Spleen (tissue), 11 donors: ENCODE data around the gene FBXO9. TPM values are rescaled to one million over a fixed set of nuclear protein-coding genes. Genes with fewer than 3 reads are reported as not detected.

Experiments
- DNase-seq: peaks from one replicate; pipeline ENCODE4 v3.0.0-alpha.2; 2020
- H3K27ac ChIP-seq, 8 donors: fragments of 200-600 bp; sonication (generic) in 7 of 8; 1 replicate in 4 of 8; 2 replicates in 4 of 8; pipeline versions ENCODE4 v1.5.0 to v1.8.0; 2016 to 2021; ENCODE audit warnings: inconsistent platforms in 4 of 8, mild to moderate bottlenecking in 4 of 8, moderate library complexity in 1 of 8
- H3K27me3 ChIP-seq, 7 donors: fragments of 200-600 bp; sonication (generic) in 6 of 7; replicated peaks in 1 of 7; 1 replicate in 4 of 7; 2 replicates in 3 of 7; pipeline versions ENCODE4 v1.5.0 to v1.8.0; 2016 to 2021; ENCODE audit warnings: inconsistent platforms in 3 of 7, mild to moderate bottlenecking in 1 of 7
- H3K36me3 ChIP-seq, 6 donors: fragments of 200-600 bp; sonication (generic) in 5 of 6; 1 replicate in 4 of 6; 2 replicates in 2 of 6; pipeline versions ENCODE4 v1.5.0 to v1.8.0; 2016 to 2021; ENCODE audit warnings: inconsistent platforms in 2 of 6
- H3K4me1 ChIP-seq, 6 donors: fragments of 200-600 bp; sonication (generic) in 5 of 6; 1 replicate in 3 of 6; 2 replicates in 3 of 6; pipeline versions ENCODE4 v1.5.0 to v1.8.0; 2016 to 2021; ENCODE audit warnings: inconsistent platforms in 3 of 6
- H3K4me3 ChIP-seq, 8 donors: fragments of 200-600 bp; sonication (generic) in 7 of 8; 1 replicate in 4 of 8; 2 replicates in 4 of 8; pipeline versions ENCODE4 v1.5.0 to v1.8.0; 2016 to 2021; ENCODE audit warnings: inconsistent platforms in 4 of 8, mild to moderate bottlenecking in 4 of 8, moderate library complexity in 2 of 8
- H3K9me3 ChIP-seq, 8 donors: fragments of 200-600 bp; sonication (generic) in 7 of 8; 1 replicate in 4 of 8; 2 replicates in 4 of 8; pipeline versions ENCODE4 v1.5.0 to v1.8.0; 2016 to 2021; ENCODE audit warnings: inconsistent platforms in 4 of 8
- POLR2A ChIP-seq, 3 donors: fragments of 450-650 bp; IDR thresholded peaks; one replicate each; pipeline ENCODE4 v1.5.1; 2017; ENCODE audit warnings: antibody characterized with exemption in 3 of 3, mild to moderate bottlenecking in 1 of 3
- POLR2AphosphoS5 ChIP-seq, 3 donors: sonication (generic); formaldehyde crosslinking; IDR thresholded peaks; one replicate each; pipeline ENCODE4 v1.5.1; 2017; ENCODE audit warnings: antibody characterized with exemption in 3 of 3
- WGBS, 5 donors: extraction: QIAGEN DNeasy Blood & Tissue Kit in 3 of 5; methylation state at CpG; one replicate each; pipeline versions ENCODE4 v1.1.5 to v1.1.7; 2013 to 2018; 5-methylcytosine and 5-hydroxymethylcytosine counted together
- intact Hi-C: fragments of 100-400 bp; cut with DNase I; formaldehyde crosslinking; loops from one replicate; pipeline ENCODE4 v1.15.0; 2023; ENCODE audit warnings: low total_unique reads
- polyA plus RNA-seq, 3 donors: library from polyadenylated mRNA; stranded (reverse); fragments of 200-250 nt; gene quantifications; one replicate each; pipeline ENCODE4 v1.2.1, GENCODE V29; 2013
- total RNA-seq, 7 donors: library from RNA; depleted of rRNA in 3 of 7; stranded (reverse); fragments of >200 nt in 3 of 7; fragmentation: NEBNext Ultra II Directional in 4 of 7; extraction: Animal tissue kit (Norgen Biotek cat#: 25700) in 4 of 7; gene quantifications; one replicate each; pipeline versions ENCODE4 v1.1.0 to v1.2.1, GENCODE V29; 2016 to 2021
- TF ChIP-seq, protein P1 (sequence below), 11 experiments: fragments of 200-600 bp in 7 of 11; fragments of 450-650 bp in 4 of 11; sonication (generic) in 4 of 11; IDR thresholded peaks in 8 of 11; conservative IDR thresholded peaks in 3 of 11; 1 replicate in 7 of 11; 2 replicates in 4 of 11; pipeline versions ENCODE4 v1.4.0 to v1.8.0; 2016 to 2021; ENCODE audit warnings: antibody characterized with exemption in 11 of 11, inconsistent platforms in 4 of 11, mild to moderate bottlenecking in 1 of 11
- donor health status: healthy with polysubstance abuse.
- donor health status: DM: no; HTN: no; CAD: no; lungs with moderate emphysema.
- donor health status: DM: no; HTN: no; CAD: no.
- donor health status: Bipolar disorder and iron deficiency.
- donor health status: healthy.
- donor health status: DM: no; HTN: no; CAD: no.
- donor health status: DM: yes; HTN: yes; CAD: no.

Gene FBXO9
- total and polyA plus RNA-seq, 10 donors: 21.4 to 115 (median 69.5) TPM

DNA sequence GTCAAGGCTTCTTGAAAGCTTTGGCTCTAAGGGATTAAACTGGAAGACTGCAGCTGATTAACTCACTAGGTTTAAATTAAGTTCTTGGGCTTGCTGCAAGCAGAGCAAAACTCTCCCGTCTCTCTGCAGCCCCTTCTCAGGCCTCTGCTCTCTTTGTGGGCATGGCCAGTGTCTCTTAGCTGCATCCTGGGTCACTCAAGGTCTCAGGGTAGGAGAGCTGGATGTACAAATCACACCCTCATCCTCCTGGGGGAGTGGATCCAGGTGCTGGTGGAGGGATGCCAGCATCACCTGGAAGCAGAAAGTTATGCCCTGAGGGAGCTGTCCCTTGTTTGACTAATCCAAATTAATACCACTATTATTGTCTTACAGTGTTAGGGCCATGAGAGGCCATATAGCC lies 47.7 kb downstream of the FBXO9 start:
- no peaks in the 10 kb centered on the region for H3K36me3 ChIP-seq
- peaks cover 0 to 7% (median 0%) of the 10 kb centered on the region in 8 donors for H3K9me3 ChIP-seq
- WGBS, 5 donors: 63 to 85% (median 67%) methylated on average over 1 of the region's 1 CpG; no CpG with 5 or more reads in 1 of the 5 donors
- H3K27me3 ChIP-seq: no peaks in the 10 kb centered on the region
- no peaks in the 10 kb centered on the region for H3K4me1 ChIP-seq
- no peak overlapping the region for H3K4me3 ChIP-seq
- intact Hi-C loops: no loop called here
- no peak overlapping the region for H3K27ac ChIP-seq
- no peak for TF ChIP-seq POLR2A (IDR thresholded peaks at IDR 0.05)
- TF ChIP-seq, protein P1, sequence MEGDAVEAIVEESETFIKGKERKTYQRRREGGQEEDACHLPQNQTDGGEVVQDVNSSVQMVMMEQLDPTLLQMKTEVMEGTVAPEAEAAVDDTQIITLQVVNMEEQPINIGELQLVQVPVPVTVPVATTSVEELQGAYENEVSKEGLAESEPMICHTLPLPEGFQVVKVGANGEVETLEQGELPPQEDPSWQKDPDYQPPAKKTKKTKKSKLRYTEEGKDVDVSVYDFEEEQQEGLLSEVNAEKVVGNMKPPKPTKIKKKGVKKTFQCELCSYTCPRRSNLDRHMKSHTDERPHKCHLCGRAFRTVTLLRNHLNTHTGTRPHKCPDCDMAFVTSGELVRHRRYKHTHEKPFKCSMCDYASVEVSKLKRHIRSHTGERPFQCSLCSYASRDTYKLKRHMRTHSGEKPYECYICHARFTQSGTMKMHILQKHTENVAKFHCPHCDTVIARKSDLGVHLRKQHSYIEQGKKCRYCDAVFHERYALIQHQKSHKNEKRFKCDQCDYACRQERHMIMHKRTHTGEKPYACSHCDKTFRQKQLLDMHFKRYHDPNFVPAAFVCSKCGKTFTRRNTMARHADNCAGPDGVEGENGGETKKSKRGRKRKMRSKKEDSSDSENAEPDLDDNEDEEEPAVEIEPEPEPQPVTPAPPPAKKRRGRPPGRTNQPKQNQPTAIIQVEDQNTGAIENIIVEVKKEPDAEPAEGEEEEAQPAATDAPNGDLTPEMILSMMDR (IDR thresholded peaks at IDR 0.05 in 8 of 11, conservative IDR thresholded peaks at IDR 0.05 in 3 of 11): no peak
- no peak for DNase-seq

DNA sequence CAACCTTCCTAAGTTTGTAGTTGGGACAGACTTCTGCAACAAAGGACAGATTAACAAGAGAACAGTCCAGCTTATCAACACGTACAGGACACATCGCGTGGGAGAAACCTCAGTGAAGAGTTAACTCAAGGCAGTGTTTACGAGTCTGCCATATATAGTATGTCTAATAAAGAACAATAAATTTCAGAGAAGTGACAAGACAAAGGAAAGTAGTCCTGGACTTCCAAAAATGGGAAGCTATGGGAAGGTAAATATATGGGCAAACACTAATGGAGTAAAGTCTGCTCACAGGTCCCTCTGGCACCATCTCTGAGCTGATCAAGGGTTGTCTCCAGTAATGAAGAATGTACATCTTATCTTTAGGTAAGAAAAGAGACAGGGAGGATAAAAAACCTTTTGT lies 48.5 kb downstream of the FBXO9 start:
- DNase-seq: no peak
- Histone ChIP-seq H3K36me3 (no peaks in the 10 kb centered on the region), H3K4me1 (no peaks in the 10 kb centered on the region), H3K4me3 (no peak overlapping the region), H3K9me3 (peaks cover 0 to 7% (median 0%) of the 10 kb centered on the region in 8 donors), H3K27ac (no peak overlapping the region), H3K27me3 (no peaks in the 10 kb centered on the region)
- 48 to 82% (median 72%) methylated on average over 4 of the region's 4 CpGs for WGBS, 5 donors
- TF ChIP-seq, protein P1 (IDR thresholded peaks at IDR 0.05 in 8 of 11, conservative IDR thresholded peaks at IDR 0.05 in 3 of 11): no peak
- TF ChIP-seq POLR2AphosphoS5 (IDR thresholded peaks at IDR 0.05): no peak
- no peak for TF ChIP-seq POLR2A (IDR thresholded peaks at IDR 0.05)
- intact Hi-C loops: no loop called here

DNA sequence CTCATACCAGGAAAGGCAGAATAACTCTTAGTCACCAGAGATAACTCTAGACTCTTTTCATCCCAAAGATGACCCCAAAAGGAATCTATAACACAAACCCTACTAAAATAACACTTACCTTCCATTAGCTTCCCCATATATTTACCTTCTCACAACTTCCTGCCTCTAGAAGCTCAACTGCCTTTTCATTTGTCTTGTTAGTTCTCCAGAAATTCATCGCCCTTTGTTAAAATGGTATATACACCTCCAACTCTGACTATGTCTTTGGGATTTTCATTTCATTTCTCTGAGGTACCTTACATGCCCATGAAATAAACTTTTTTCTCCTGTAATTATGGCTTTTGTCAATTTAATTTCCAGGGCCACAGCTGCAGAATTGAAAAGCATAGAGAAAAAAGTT lies 49.9 kb downstream of the FBXO9 start:
- Histone ChIP-seq H3K36me3 (no peaks in the 10 kb centered on the region), H3K27me3 (no peaks in the 10 kb centered on the region), H3K27ac (no peak overlapping the region), H3K4me3 (no peak overlapping the region), H3K4me1 (no peaks in the 10 kb centered on the region), H3K9me3 (peaks cover 0 to 7% (median 0%) of the 10 kb centered on the region in 8 donors)
- TF ChIP-seq POLR2AphosphoS5 (IDR thresholded peaks at IDR 0.05) (no peak), POLR2A (IDR thresholded peaks at IDR 0.05) (no peak)
- TF ChIP-seq, protein P1 (IDR thresholded peaks at IDR 0.05 in 8 of 11, conservative IDR thresholded peaks at IDR 0.05 in 3 of 11): no peak
- 88 to 100% (median 94%) methylated on average over 1 of the region's 1 CpG for WGBS, 5 donors
- intact Hi-C loops: no loop called here
- no peak for DNase-seq

DNA sequence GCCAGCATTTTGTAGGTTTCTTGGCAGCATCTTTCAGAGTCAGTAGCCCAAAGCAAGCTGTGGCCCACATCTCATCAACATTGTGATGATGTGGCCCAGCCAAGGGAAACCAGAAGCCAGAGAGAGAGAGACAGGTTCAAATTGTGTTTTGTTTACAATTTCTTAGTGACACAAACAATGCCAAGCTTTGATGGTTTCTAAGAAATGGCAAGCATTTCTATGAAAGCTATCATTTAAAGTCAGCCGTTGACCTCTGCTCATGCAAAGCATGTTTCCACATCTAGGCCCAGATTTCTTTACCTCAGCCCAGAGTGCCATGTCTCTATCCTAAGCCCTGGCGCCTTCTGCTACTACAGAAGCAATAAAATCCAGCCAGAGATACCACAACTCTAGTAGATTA lies 50.5 kb downstream of the FBXO9 start:
- Histone ChIP-seq H3K4me1 (no peaks in the 10 kb centered on the region), H3K4me3 (no peak overlapping the region), H3K9me3 (peaks cover 0 to 7% (median 0%) of the 10 kb centered on the region in 8 donors), H3K27me3 (no peaks in the 10 kb centered on the region), H3K36me3 (no peaks in the 10 kb centered on the region), H3K27ac (no peak overlapping the region)
- DNase-seq: no peak
- 76 to 99% (median 95%) methylated on average over 2 of the region's 2 CpGs for WGBS, 5 donors
- intact Hi-C loops: no loop called here
- TF ChIP-seq, protein P1 (IDR thresholded peaks at IDR 0.05 in 8 of 11, conservative IDR thresholded peaks at IDR 0.05 in 3 of 11): no peak
- no peak for TF ChIP-seq POLR2AphosphoS5 (IDR thresholded peaks at IDR 0.05)
- TF ChIP-seq POLR2A (IDR thresholded peaks at IDR 0.05): no peak
